Measurements from ENCODE around the gene ARGLU1.
A peak's percentile ranks its signal among the peaks of the same experiment; 100 is the strongest.

The ARGLU1 gene

GRCh38 chr13:106522898-106523525 lies 44.9 kb downstream of the ARGLU1 start:
- no peak for DNase-seq

GRCh38 chr13:106522112-106522705 lies 45.7 kb downstream of the ARGLU1 start:
- DNase-seq = no peak

GRCh38 chr13:106521095-106521799 lies 46.7 kb downstream of the ARGLU1 start:
- DNase-seq = no peak

- peak; percentile 54 for DNase-seq
Observed at GRCh38 chr13:106520251-106521054, 47.5 kb downstream of the ARGLU1 start.

- DNase-seq = no peak
Observed at GRCh38 chr13:106518512-106518911, 49.4 kb downstream of the ARGLU1 start.

- no peak for DNase-seq
Observed at GRCh38 chr13:106517109-106517847, 50.7 kb downstream of the ARGLU1 start.

GRCh38 chr13:106515635-106516254 lies 52.2 kb downstream of the ARGLU1 start:
- DNase-seq = peak; percentile 55

GRCh38 chr13:106514928-106515634 lies 52.9 kb downstream of the ARGLU1 start:
- no peak for DNase-seq

- DNase-seq = peak; percentile 63
Observed at GRCh38 chr13:106513025-106513983, 54.6 kb downstream of the ARGLU1 start.

- DNase-seq = peak; percentile 92
Observed at GRCh38 chr13:106507560-106508274, 60.2 kb downstream of the ARGLU1 start.

GRCh38 chr13:106506286-106506685 lies 61.7 kb downstream of the ARGLU1 start:
- DNase-seq = no peak

- DNase-seq = no peak
Observed at GRCh38 chr13:106505732-106506131, 62.2 kb downstream of the ARGLU1 start.

GRCh38 chr13:106505295-106505694 lies 62.6 kb downstream of the ARGLU1 start:
- no peak for DNase-seq

GRCh38 chr13:106503730-106504453 lies 64.0 kb downstream of the ARGLU1 start:
- peak; percentile 39 for DNase-seq

- DNase-seq = no peak
Observed at GRCh38 chr13:106503272-106503671, 64.7 kb downstream of the ARGLU1 start.

GRCh38 chr13:106500445-106500844 lies 67.5 kb downstream of the ARGLU1 start:
- no peak for DNase-seq

- peak; percentile 50 for DNase-seq
Observed at GRCh38 chr13:106499896-106500295, 68.0 kb downstream of the ARGLU1 start.

- DNase-seq = no peak
Observed at GRCh38 chr13:106499113-106499512, 68.8 kb downstream of the ARGLU1 start.

GRCh38 chr13:106498571-106498970 lies 69.4 kb downstream of the ARGLU1 start:
- no peak for DNase-seq

Measured in fibroblast of skin of back (primary cell).